ENCODE data around the gene ZC2HC1C. TPM values are rescaled to one million over a fixed set of nuclear protein-coding genes. Genes with fewer than 3 reads are reported as not detected.

Gene ZC2HC1C
- total RNA-seq, 1 donor = 1.1 TPM

DNA sequence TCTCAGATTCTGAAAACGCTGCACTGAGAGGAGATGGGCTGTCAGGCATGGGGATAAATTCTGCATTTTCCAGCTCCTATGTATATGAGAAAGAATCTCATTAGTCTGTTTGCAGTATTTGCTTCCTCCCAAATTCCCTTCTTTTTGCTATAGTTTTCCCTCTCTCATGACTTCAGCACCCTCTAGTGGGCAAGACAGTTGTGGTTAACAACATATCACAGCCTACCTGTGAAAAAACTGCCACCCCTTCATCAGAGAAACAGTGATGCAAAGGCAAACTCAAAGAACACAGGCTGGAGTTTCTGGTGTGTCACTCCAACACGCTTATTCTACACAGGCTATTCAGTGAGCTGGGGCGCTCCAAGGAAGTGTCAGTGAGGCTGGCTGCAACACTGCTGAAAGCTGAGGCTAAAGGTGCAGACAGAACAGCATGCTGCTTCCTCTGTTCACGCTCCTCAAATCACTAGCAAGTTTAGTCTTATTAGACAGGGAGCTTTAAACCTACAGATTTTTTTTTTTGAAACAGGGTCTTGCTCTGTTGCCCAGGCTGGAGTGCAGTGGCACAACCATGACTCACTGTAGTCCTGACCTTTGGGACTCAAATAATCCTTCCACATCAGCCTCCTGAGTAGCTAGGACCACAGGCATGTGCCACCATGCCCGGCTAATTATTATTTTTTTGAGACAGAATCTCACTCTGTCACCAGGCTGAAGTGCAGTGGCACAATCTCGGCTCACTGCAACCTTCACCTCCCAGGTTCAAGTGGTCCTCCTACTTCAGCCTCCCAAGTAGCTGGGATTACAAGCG, 19.3 kb downstream of the ZC2HC1C start:
- TF ChIP-seq, protein P1, sequence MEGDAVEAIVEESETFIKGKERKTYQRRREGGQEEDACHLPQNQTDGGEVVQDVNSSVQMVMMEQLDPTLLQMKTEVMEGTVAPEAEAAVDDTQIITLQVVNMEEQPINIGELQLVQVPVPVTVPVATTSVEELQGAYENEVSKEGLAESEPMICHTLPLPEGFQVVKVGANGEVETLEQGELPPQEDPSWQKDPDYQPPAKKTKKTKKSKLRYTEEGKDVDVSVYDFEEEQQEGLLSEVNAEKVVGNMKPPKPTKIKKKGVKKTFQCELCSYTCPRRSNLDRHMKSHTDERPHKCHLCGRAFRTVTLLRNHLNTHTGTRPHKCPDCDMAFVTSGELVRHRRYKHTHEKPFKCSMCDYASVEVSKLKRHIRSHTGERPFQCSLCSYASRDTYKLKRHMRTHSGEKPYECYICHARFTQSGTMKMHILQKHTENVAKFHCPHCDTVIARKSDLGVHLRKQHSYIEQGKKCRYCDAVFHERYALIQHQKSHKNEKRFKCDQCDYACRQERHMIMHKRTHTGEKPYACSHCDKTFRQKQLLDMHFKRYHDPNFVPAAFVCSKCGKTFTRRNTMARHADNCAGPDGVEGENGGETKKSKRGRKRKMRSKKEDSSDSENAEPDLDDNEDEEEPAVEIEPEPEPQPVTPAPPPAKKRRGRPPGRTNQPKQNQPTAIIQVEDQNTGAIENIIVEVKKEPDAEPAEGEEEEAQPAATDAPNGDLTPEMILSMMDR (IDR thresholded peaks at IDR 0.05; ENCODE audit: extremely low read depth, low read depth, low read length) = peak; percentile 80
- no peaks in the 10 kb centered on the region for H3K4me1 ChIP-seq (ENCODE audit: insufficient read depth, low read length)
- H2AFZ ChIP-seq (ENCODE audit: low read length) = no peak overlapping the region
- no peak overlapping the region for H3K27ac ChIP-seq (ENCODE audit: low read depth, low read length)
- no peaks in the 10 kb centered on the region for H3K9me3 ChIP-seq (ENCODE audit: low read depth, low read length)
- H3K27me3 ChIP-seq (ENCODE audit: insufficient read depth, low read length) = no peaks in the 10 kb centered on the region
- no peaks in the 10 kb centered on the region for H3K79me2 ChIP-seq (ENCODE audit: insufficient read depth, low read length)
- peak; percentile 84 for DNase-seq (ENCODE audit: insufficient read length, low spot score, missing footprints)
- no peak overlapping the region for H3K4me3 ChIP-seq (ENCODE audit: insufficient read depth, low read length)
- no peak overlapping the region for H3K4me2 ChIP-seq (ENCODE audit: insufficient read depth, low read length)
- H3K36me3 ChIP-seq (ENCODE audit: insufficient read depth, low read length) = peaks cover 65% of the 10 kb centered on the region
- H4K20me1 ChIP-seq (ENCODE audit: insufficient read depth, low read length) = no peaks in the 10 kb centered on the region

DNA sequence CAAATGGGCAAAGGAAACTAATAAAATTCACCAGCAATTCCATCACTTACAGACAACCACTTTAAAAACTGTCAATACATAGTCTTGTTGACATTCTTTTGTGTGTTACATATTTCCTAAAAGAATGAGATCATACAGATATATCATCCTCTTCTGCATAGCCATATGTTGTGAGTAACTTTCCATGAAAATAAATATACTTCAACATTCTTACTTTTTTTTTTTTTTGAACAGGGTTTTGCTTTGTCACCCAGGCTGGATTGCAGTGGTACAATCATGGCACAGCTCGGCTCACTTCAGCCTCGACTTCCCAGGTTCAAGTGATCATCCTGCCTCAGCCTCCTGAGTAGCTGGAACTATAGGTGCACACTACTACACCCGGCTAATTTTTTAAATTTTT, 20.9 kb downstream of the ZC2HC1C start:
- Histone ChIP-seq H4K20me1 (ENCODE audit: insufficient read depth, low read length) (no peaks in the 10 kb centered on the region), H3K79me2 (ENCODE audit: insufficient read depth, low read length) (no peaks in the 10 kb centered on the region), H3K36me3 (ENCODE audit: insufficient read depth, low read length) (peaks cover 66% of the 10 kb centered on the region), H3K4me3 (ENCODE audit: insufficient read depth, low read length) (no peak overlapping the region), H3K4me1 (ENCODE audit: insufficient read depth, low read length) (peaks cover 4% of the 10 kb centered on the region), H3K27ac (ENCODE audit: low read depth, low read length) (no peak overlapping the region), H3K9me3 (ENCODE audit: low read depth, low read length) (no peaks in the 10 kb centered on the region), H3K4me2 (ENCODE audit: insufficient read depth, low read length) (no peak overlapping the region), H3K27me3 (ENCODE audit: insufficient read depth, low read length) (no peaks in the 10 kb centered on the region), H2AFZ (ENCODE audit: low read length) (no peak overlapping the region)
- TF ChIP-seq, protein P1 (IDR thresholded peaks at IDR 0.05; ENCODE audit: extremely low read depth, low read depth, low read length) = no peak
- no peak for DNase-seq (ENCODE audit: insufficient read length, low spot score, missing footprints)

DNA sequence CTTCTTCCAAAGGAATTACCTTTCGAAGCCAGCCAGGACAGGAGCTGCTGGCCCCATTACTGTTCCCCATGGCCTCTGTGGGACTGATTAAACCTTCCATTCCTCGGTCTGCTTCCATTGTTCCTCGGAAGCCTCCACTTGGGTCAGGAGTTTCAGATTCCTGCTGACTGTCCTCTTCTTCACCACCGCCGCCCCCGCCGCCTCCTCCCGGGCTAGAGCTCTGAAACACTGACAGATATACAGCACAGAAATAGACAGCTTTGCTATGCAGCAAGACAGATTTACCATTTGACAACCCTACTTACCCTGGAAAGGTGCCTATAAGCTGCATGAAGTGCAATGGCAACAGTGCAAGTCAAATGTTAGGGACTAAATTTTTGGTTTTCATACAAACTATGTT, 21.8 kb downstream of the ZC2HC1C start:
- H3K9me3 ChIP-seq (ENCODE audit: low read depth, low read length) = no peaks in the 10 kb centered on the region
- H3K4me3 ChIP-seq (ENCODE audit: insufficient read depth, low read length) = no peak overlapping the region
- H3K4me1 ChIP-seq (ENCODE audit: insufficient read depth, low read length) = peaks cover 4% of the 10 kb centered on the region
- H3K27me3 ChIP-seq (ENCODE audit: insufficient read depth, low read length) = no peaks in the 10 kb centered on the region
- no peaks in the 10 kb centered on the region for H4K20me1 ChIP-seq (ENCODE audit: insufficient read depth, low read length)
- H3K79me2 ChIP-seq (ENCODE audit: insufficient read depth, low read length) = no peaks in the 10 kb centered on the region
- peaks cover 61% of the 10 kb centered on the region for H3K36me3 ChIP-seq (ENCODE audit: insufficient read depth, low read length)
- no peak for DNase-seq (ENCODE audit: insufficient read length, low spot score, missing footprints)
- H3K4me2 ChIP-seq (ENCODE audit: insufficient read depth, low read length) = no peak overlapping the region
- no peak overlapping the region for H2AFZ ChIP-seq (ENCODE audit: low read length)
- TF ChIP-seq, protein P1 (IDR thresholded peaks at IDR 0.05; ENCODE audit: extremely low read depth, low read depth, low read length) = no peak
- no peak overlapping the region for H3K27ac ChIP-seq (ENCODE audit: low read depth, low read length)

DNA sequence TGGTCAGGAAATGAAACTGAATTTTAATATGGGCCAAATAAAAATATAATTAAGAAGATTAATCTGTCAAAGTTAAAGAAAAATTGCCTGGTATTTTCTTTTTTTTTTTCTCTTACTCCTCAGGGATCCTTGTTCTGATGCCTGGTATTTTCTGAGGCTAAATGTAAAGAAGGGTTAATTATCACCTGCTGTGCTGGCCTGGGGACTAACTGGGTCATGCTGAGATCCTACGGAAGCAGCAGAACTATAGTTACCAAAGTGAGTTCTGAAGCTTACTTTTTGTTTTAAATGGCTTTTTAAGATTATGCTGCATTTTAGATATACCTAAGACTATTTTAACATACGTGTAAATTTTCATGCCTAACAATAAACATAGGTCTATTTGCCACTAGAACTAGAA, 23.3 kb downstream of the ZC2HC1C start:
- Histone ChIP-seq H3K27ac (ENCODE audit: low read depth, low read length) (no peak overlapping the region), H3K9me3 (ENCODE audit: low read depth, low read length) (no peaks in the 10 kb centered on the region), H2AFZ (ENCODE audit: low read length) (no peak overlapping the region), H3K4me1 (ENCODE audit: insufficient read depth, low read length) (peaks cover 4% of the 10 kb centered on the region), H3K4me2 (ENCODE audit: insufficient read depth, low read length) (no peak overlapping the region), H3K4me3 (ENCODE audit: insufficient read depth, low read length) (no peak overlapping the region), H4K20me1 (ENCODE audit: insufficient read depth, low read length) (no peaks in the 10 kb centered on the region), H3K79me2 (ENCODE audit: insufficient read depth, low read length) (no peaks in the 10 kb centered on the region), H3K36me3 (ENCODE audit: insufficient read depth, low read length) (peaks cover 61% of the 10 kb centered on the region), H3K27me3 (ENCODE audit: insufficient read depth, low read length) (no peaks in the 10 kb centered on the region)
- TF ChIP-seq, protein P1 (IDR thresholded peaks at IDR 0.05; ENCODE audit: extremely low read depth, low read depth, low read length) = no peak
- no peak for DNase-seq (ENCODE audit: insufficient read length, low spot score, missing footprints)

Data from osteoblast (primary cell).